Measurements from ENCODE around the gene BICRAL.
"Not testable (repeated sequence)": the region's sequence is repeated elsewhere in the genome, so short reads cannot be mapped to it uniquely, and the experiment has no call there.

The BICRAL gene

DNA sequence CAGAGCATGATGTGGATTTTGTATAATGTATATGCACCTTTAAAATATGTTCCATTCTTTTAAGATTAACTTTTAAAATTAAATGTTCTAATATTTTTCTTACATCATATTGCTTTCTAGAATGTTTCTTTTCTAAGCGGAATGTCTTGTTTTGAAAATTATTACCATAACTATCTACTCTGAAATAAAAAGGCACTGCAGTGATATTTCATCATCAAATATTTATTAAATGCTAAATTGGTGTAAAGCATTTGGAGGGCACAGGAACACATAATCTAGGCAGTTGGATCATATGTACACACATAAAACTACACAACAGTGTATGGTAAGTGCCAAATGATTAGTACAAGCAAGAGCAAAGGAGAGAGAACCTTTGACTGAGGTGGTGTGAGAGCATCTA is 13.8 kb downstream of the BICRAL start:
- no peak for DNase-seq (ENCODE audit: low read depth)

DNA sequence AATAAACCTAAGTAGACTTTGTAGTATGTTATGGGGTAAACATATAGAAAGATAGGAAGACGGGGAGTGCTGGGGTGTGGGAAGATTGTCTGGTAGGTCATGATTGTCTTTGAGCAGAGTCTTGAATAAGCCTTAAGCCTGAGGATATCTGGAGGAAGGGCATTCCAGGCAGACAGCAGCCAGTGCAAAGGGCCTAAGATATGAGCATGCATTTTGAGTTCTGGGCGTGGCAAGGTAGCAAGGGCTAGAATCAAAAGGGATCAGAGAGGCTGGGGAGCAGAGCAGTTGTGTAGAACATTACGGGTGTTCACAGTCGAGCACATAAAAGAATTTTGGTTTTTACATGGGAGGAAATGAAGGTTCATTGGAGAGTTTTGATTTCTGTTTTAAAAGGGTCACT is 14.3 kb downstream of the BICRAL start:
- no peak for DNase-seq (ENCODE audit: low read depth)

DNA sequence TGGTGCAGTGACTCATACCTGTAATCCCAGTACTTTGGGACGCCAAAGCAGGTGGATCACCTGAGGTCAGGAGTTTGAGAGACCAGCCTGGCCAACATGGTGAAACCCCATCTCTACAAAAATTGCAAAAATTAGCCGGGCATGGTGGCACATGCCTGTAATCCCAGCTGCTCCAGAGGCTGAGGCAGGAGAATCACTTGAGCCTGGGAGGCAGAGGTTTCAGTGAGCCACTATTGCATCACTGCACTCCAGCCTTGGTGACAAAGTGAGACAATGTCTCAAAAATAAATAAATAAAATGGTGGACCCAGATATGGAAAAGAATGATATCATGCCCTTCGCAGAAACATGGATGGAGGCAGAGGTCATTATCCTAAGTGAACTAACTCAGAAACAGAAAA is 15.8 kb downstream of the BICRAL start:
- not testable (repeated sequence) for DNase-seq (ENCODE audit: low read depth)

DNA sequence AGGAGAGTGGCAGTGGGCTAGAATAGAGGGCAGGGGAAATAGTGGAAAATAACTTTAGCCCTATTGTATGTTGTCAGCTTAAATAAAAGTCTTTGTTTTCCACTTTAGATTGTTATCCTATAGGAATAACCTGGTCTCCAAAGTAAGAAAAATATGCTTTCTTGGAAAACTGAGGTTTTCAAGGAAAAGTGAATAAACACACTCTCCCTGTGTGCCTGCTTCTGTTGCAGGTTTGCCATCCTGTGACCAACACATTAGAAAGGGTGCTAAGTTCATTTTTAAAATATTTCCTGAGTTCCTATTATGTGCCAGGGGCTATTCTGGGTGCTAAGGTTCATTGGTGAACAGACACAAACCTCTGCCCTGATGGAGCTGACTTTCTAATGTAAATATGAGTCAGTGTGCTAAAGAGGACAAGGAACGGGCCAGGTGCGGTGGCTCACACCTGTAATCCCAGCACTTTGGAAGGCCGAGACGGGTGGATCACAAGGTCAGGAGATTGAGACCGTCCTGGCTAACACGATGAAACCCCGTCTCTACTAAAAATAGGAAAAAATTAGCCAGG is 23.5 kb downstream of the BICRAL start:
- no peak for DNase-seq (ENCODE audit: low read depth)

DNA sequence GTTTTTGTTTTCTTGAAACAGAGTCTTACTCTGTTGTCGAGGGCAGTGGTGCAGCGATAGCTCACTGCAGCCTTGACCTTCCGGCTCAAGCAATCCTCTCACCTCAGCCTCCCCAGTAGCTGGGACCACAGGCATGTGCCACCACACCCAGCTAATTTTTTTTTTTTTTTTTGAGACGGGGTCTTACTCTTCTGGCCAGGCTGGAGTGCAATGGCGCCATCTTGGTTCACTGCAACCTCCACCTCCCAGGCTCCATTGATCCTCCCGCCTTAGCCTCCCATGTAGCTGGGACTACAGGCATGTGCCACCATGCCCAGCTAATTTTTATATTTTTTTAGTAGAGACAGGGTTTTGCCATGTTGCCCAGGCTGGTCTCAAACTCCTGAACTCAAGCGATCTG is 24.5 kb downstream of the BICRAL start:
- not testable (repeated sequence) for DNase-seq (ENCODE audit: low read depth)

DNA sequence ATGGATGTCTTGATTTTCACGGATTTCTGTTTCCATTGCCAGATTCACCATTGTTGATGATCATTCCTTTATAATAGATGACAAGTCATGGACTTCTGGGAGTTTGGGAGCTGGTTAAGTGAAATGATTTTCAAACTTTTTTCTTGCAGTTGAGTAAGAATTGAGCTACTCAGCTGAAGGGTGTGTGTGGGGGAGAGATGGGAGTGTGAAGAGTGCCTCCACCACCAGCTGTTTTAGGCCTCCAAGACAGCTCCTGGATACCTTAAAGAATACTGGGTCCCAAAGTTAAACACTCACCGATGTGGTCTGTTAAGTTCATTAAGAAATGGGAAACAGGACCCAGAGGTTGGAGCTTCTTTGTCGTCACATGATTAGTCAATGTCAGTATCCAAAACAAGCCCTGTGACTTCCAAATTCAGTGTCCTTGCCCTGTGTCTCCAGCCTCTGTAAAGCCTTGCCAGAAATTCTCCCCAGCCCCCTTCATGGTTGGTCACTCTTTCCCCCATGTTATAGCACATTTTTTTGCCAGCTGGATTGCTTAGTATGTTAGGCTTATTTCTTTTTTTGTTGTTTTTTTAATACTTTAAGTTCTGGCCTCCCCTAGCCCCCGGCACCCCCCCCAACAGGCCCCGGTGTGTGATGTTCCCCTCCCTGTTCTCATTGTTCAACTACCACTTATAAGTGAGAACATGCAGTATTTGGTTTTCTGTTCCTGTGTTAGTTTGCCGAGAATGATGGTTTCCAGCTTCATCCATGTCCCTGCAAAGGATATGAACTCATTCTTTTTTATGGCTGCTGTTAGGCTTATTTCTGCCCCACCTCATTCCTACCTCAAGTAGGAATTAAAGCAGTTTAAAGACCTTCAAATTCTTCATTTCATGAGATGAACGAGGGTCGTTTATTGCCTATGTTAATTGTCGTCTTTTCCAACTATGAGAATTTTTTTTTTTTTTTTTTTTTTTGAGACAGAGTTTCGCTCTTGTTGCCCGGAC is 26.9 kb downstream of the BICRAL start:
- DNase-seq (ENCODE audit: low read depth) = no peak

DNA sequence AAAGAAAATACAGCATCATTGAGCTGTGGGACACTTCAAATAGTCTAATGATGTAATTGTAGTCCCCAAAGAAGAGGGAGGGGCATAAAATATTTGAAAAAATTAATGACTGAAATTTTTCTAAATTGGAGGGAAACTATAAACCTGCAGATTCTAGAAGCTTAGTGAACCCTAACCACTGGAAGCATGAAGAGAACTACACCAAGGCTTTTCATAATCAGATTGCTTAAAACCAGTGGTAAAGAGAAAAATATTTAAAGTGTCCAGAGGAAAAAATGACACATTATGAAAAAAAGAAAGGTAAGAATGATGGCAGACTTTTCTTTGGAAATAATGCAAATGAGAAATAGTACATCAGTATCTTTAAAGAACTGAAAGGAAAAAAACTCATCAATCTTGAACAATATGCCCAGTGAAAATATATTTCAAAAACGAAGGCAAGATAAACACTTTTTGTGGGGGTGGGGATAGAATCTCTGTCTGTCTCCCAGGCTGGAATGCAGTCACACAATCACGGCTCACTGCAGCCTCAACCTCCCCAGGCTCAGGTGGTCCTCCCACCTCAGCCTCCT is 31.3 kb downstream of the BICRAL start:
- no peak for DNase-seq (ENCODE audit: low read depth)

DNA sequence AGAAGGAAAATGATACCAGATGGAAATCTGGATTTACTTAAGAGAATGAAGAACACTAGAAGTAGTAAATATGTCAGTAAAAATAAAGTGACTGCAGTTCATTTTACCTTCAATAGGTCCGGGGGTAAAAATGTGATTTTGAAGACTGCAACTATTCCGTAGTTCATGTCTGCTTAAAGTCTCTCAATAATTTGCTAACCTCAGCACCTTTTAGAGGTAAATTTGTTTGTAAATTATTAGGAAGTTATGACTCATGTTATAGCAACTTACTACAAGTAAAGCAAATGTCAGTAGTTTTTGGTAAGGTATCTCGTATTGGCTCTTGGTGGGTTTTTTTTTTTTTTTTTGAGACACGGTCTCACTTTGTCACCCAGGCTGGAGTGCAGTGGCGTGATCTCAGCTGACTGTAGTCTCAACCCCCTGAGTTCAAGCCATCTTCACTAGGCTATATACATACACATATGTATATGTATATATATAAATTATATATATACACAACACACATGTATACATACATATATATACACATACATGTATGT is 32.1 kb downstream of the BICRAL start:
- DNase-seq (ENCODE audit: low read depth) = no peak

DNA sequence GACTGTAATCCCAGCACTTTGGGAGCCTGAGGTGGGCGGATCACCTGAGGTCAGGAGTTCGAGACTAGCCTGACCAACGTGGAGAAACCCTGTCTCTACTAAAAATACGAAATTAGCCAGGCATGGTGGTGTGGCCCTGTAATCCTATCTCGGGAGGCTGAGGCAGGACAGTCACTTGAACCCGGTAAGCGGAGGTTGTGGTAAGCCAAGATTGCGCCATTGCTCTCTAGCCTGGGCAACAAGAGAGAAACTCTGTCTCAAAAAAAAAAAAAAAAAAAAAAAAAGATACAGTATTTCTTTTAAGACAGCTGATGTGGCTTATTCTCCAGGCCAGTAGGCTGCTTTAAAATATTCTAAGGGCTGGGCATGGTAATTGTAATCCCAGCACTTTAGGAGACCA is 33.9 kb downstream of the BICRAL start:
- not testable (repeated sequence) for DNase-seq (ENCODE audit: low read depth)

DNA sequence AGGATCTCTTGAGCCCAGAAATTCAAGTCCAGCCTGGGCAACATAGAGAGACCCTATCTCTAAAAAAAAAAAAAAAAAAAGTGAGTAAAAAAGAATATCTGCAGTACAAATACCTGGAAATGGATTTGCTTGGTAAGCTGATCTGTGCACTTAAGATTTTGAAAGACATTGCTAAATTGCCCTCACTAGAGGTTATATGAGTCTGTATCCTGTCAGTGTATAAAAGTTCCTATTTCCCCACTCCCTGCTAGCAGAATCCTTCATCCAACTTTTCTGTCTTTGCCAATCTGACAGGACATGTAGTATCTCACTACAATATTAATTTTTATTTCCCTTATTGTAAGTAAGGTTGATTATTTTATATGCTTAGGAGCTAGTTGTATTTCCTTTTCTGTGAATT is 36.1 kb downstream of the BICRAL start:
- DNase-seq (ENCODE audit: low read depth) = no peak

DNA sequence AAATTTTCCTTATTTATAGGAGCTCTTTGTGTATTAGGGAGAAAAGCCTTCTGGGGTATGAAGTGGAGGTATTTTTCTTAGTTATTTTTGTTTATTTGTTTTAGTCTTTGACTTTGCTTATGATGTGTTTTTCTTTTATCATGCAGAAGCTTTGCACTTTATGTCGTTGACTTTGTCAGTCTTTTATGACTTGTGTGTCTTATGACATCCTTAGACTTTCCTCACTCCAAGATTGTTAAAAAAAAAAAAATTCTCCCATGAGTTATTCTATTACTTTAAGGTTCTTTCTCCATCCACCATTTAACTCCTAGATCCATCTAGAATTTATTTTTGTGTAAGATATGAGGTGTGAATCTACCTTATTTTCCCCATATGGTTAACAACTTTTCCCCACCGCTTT is 36.6 kb downstream of the BICRAL start:
- no peak for DNase-seq (ENCODE audit: low read depth)

DNA sequence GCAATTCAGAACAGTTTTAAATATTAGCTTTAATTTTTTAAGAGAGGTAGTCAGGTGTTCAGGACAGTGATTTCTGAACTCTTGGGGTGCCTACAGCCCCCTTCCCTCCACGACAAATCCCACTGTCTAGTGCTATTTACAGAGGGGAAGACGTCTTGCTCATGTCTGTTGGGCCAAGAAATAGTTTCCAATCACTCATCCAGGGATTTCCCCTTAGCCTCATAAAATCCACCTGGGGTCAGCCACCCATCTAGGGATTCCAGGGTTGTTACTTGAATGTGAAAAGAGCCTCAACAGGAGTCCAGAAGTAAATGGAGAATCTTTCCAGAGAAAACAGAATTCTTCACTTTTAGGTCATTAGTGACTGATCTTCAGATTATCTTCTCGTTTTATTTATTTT is 37.0 kb downstream of the BICRAL start:
- DNase-seq (ENCODE audit: low read depth) = no peak

DNA sequence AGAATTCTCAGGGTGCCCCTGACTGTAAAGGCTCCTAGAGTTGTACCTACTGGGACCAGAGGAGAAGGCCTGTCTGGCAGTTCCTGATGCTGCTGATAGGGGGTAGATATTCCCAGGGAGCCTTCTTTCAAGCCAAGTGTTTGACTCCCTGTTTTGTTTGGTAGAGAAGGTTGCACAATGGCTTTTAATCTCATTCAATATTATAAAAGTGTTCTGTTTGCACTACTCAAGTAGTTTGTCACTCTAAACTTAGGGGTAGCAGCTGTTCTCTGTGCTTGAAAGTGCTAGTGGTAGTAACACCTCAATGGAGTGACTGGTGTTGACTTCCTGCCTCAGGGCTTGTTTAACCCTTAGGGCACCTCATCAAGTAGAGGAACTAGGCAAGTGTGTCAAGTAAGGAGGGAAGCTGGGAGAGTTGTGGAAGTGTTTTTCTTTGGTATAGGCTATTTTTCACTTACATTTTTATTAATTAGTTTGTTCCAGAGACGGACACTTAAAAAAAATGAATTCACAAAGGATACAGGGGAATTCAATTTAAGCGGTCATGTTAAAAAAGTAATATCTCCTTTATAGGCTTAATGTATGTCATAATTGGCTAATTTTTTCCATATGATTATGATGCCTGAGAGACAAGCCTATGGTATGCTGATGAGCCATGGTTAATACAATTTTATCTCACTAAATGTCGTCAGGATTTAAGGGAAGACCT is 38.1 kb downstream of the BICRAL start:
- DNase-seq (ENCODE audit: low read depth) = no peak

DNA sequence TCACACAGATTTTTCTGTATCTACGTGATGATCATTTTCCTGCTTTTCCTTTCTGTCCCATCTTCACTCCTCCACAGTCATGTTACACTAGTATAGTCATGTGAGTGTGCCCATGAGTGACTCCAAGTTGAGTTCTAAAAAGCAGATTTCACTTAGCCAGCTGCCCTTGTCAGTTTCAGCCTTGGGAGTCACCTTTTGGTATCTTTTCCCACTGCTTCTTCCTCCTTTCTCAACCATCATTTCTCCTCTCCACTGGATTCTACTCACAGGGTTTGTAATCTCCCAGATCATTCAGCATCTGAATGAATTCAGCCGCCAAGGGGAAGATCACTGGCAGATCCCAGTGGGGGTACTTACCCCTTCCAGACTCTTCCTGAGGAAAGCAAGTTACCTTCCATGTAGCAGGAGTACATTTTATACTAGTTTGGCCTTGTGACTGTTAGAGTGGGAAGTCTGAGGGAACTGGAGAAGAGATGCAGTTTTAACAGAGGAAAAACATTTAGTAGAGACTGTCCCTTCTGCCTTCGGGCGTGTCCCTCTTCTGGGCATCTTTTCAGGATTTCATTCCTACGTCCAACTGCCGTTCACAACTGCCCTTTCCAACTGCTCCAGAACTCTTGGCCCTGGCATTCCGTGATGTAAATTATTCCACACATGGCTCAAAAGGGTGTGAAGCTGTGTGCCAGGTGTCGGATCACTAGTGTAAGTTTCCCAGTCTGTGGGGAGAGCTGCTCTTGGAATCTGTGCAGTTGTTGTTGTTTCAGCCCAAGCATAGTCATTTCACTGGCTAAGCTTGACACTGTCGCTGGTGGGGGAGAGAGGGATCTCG is 38.9 kb downstream of the BICRAL start:
- no peak for DNase-seq (ENCODE audit: low read depth)

DNA sequence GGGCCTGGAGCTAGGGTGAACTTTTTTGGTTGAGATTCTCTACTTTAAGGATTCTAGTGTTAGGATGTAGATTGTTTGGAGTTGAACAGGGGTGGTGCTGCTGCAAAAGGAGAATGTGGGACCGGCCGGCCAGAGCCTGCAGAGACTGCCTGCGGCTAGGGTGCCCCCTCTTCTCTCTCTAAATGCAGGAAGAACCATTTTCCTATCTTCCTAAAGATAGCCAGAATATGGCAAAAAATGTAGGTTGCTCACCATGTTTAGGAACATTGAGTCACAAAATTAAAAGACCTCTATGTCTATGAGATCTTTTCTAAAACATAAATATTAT is 39.5 kb downstream of the BICRAL start:
- DNase-seq (ENCODE audit: low read depth) = no peak

DNA sequence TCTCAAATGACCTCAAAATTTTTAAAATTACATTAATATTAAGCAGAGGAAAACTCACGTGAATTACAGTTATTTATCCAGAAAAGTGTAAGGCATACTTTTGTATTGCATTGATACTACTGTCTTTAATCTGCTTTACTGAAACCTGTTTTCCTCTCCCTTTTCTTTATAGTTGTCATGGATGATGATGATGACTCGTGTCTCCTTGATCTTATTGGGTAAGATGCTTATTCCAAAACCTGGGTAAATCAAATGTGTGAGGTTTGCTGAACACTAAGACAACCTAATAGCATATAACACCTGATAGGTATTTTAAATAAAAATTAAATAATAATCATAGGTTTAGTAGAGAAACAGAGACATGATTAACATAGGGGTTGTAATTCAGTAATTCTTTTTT is 40.0 kb downstream of the BICRAL start:
- no peak for DNase-seq (ENCODE audit: low read depth)

DNA sequence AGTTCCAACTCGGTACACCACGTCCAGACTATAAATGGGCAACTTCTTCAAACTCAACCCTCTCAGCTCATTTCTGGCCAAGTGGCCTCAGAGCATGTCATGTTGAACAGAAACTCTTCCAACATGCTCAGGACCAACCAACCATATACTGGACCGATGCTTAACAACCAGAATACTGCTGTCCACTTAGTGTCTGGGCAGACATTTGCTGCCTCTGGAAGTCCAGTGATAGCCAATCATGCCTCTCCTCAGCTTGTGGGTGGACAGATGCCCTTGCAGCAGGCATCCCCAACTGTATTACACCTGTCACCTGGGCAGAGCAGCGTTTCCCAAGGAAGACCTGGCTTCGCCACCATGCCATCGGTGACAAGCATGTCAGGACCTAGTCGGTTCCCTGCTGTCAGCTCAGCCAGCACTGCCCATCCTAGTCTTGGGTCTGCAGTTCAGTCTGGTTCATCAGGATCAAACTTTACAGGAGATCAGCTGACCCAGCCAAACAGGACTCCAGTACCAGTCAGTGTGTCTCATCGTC is 47.8 kb downstream of the BICRAL start:
- no peak for DNase-seq (ENCODE audit: low read depth)

DNA sequence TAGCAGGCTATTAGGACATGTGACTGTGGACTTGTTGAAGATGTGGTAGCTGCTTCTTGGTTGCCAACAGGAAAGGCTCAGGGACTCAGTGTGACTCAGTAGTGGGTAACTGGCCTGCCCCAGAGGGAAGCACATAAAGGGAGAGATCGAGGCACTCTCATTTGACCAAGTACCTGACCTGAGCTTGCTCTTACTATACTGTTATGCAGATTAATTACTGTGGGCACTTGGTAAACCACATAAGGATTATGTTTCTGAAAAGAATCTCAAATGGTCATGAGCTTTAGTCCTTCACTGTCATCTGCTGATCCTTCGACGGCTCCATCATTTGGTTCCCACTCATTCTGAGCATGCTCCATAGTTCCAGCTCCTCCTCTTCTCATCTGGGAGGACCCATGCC is 49.4 kb downstream of the BICRAL start:
- DNase-seq (ENCODE audit: low read depth) = no peak

DNA sequence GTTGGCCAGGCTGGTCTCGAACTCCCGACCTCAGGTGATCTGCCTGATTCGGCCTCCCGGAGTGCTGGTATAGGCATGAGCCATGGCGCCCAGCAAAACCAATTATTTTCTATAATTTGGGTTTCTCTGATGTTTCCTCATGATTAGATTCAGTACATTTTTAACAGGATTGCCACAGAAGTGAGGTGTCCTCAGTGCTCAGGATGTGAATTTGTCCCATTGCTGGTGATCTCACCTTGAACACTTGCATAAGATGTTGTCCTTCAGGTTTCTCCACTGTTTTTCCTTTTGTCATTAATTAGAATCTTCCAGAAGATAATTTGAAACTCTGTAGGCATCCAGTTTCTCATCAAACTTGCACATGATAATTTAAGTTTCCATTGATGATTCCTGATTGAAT is 52.2 kb downstream of the BICRAL start:
- no peak for DNase-seq (ENCODE audit: low read depth)

DNA sequence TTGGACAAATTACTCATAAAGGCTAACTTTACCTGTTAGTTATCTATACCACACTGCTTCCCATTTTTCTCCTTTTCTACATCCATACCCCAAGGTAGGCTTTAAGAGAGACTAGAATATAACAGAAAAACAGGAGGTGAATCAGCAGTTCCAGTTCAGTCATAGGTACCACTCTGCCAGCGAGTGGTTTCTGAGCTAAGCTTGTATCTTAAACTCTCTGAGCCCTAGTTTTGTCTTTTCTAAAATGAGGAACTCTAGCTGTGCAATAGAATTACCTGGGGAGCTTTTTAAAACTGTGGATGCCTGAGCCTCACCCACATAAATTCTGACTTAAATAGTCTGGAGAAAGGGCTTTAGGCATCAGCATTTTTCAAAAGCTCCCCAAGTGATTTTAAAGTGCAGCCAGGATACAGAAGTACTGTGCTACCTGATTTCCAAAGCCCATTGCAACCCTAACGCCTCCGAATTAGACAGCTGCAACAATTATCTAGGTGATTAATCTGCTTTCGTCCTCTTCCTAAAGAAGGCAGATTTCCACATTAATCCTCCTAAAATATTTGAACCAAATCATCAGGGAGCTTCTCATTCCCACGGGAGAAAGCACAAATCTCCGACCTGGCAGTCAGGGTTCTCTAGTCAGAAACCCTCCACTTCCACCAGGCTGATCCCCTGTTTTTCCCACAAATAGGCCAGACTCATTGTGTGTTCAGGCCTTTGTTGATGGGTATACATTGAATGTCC is 60.2 kb downstream of the BICRAL start:
- no peak for DNase-seq (ENCODE audit: low read depth)

DNA sequence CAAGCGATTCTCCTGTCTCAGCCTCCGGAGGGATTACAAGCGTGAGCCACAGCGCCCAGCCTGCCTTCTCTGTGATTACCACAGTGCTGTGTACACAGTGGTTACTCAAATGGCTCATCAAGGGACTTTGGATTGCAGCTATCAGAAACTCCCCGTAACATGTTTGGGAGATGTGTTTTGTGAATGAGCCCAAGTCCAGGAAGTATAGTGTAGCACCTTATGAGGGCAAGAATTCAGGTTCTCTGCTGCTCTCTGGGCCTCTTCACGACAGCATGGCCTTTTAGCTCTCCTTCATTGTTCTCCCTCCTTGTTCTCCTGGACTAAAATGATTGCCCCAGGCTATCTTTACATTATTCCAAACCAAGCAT is 63.5 kb downstream of the BICRAL start:
- no peak for DNase-seq (ENCODE audit: low read depth)

Data from stimulated activated CD8-positive, alpha-beta memory T cell treated with anti-CD3 and anti-CD28 coated beads, Interleukin-15, amount 100 ng/mL, for 1 hour (primary cell).